GM10847 (cell line): ENCODE measurements around the gene PHF12.

ENCODE experiments used
- POLR2A ChIP-seq: IDR thresholded peaks from 2 replicates; pipeline ENCODE4 v1.6.1; 2011; ENCODE audit not compliant: insufficient read length; ENCODE audit errors: extremely low read depth

The PHF12 gene

GRCh38 chr17:28860363-28860808 is 90.9 kb downstream of the PHF12 start:
- TF ChIP-seq POLR2A, result no peak

GRCh38 chr17:28858801-28859355 is 92.4 kb downstream of the PHF12 start:
- TF ChIP-seq POLR2A, result no peak

GRCh38 chr17:28857905-28858800 is 93.2 kb downstream of the PHF12 start:
- no peak for TF ChIP-seq POLR2A

- TF ChIP-seq POLR2A, result no peak
Measured at GRCh38 chr17:28856028-28856574, 95.2 kb downstream of the PHF12 start.

- TF ChIP-seq POLR2A, result no peak
Measured at GRCh38 chr17:28855336-28855679, 96.0 kb downstream of the PHF12 start.
